ENCODE data around the gene GPR68.

GRCh38 chr14:91269076-91269991 lies 24.8 kb upstream of the GPR68 start:
- TF ChIP-seq, protein P1, sequence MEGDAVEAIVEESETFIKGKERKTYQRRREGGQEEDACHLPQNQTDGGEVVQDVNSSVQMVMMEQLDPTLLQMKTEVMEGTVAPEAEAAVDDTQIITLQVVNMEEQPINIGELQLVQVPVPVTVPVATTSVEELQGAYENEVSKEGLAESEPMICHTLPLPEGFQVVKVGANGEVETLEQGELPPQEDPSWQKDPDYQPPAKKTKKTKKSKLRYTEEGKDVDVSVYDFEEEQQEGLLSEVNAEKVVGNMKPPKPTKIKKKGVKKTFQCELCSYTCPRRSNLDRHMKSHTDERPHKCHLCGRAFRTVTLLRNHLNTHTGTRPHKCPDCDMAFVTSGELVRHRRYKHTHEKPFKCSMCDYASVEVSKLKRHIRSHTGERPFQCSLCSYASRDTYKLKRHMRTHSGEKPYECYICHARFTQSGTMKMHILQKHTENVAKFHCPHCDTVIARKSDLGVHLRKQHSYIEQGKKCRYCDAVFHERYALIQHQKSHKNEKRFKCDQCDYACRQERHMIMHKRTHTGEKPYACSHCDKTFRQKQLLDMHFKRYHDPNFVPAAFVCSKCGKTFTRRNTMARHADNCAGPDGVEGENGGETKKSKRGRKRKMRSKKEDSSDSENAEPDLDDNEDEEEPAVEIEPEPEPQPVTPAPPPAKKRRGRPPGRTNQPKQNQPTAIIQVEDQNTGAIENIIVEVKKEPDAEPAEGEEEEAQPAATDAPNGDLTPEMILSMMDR (IDR thresholded peaks at IDR 0.05; ENCODE audit: low read length), result no peak
- TF ChIP-seq EZH2 (optimal IDR thresholded peaks at IDR 0.05; ENCODE audit: low read depth, low read length), result no peak
